Astrocyte of the hippocampus (primary cell): ENCODE results near the gene CDH13.

Experiments used
- DNase-seq: peaks from one replicate; pipeline ENCODE4 v3.0.0; 2011; ENCODE audit warnings: low read depth, low spot score

Gene CDH13

DNA sequence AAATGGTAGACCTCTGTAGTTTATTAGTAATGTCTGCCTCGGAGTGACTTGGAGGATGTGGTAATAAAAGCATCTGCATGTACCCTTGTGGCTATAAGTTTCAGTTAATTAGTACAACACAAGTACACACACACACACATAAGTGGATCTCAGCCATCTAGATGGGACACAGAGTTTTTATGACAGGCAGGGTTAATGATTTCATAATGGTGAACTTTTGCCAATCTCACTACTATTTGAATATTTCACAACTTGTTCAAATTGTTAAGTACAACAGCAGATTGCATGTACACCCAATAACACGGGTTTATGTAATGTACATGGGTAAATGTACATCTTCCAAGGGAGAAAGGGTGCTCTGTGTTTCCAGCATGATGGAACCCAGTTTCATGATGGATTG is 669.7 kb downstream of the CDH13 start:
- DNase-seq, result no peak

DNA sequence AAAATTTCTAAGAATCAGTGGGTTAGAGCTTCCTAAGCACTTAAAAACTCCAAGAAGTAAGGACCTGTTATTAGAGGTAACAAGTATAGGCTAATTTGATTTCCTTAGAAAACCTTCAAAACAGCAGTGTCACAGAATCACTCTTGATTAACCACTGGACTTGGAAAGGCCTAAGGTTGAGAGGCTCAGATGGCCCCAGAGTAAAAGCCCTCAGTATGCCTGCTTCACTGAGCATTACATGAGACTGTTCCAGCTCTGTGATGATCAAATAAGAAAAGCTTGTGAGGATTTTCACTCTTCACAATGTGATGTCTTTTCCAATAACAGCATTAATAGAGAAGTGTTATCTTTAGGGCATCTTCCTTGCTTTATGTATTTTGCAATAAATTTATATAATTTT is 671.8 kb downstream of the CDH13 start:
- no peak for DNase-seq

DNA sequence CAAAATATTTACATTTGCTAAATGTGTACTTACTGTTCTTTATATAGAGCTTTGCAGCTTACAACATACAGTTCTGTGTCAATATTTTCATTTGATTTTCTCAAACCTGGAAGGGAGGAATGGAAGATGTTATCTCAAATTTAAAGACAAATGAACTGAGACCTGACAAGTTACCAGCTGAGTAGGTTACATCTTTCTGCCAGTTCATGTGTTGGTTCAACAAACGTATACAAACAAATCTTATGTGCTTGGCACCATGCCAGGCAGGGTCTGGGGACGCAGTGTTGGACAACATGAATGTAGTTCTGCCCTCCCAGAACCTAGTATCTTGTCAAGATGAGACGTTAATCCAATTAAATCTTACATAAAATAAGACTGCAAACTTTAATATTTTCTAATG is 673.6 kb downstream of the CDH13 start:
- no peak for DNase-seq

DNA sequence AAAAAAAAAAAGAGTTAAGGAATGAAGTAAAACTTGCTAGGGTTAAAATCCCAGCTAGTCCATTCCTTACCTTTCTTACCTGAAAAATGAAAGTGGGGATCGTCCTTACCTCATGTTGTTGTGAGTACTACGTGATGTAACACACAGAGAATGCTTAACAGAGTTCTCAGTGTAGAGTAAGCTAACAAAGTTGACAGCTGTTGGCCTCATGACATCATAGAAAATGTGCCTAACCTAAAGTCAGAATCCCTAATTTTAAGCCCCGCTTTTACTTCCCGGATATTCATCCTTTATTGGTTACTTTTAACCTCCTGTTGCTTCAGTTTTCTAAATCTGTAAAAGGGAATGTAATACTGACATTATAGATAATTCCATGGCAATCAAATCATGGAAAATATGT is 675.2 kb downstream of the CDH13 start:
- DNase-seq, result no peak

DNA sequence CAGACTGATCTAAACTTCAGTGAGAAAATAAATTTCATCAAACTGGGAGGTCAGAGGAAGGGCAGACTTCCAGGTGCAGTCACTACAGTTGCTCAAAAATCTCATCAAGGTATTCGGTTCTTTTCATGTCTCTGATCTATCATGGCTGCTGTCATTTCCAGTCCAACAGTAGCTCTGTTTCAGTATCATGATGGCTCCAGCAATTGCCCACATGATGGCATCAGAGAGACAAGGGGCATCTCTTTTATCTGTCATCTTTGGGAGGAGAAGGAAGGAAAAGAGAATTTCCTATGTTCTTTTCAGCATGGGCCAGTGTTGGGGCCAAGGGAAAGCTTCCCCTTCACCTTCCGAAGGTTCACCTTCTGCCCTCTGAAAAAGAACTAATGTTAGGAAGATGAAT is 676.1 kb downstream of the CDH13 start:
- DNase-seq, result no peak

DNA sequence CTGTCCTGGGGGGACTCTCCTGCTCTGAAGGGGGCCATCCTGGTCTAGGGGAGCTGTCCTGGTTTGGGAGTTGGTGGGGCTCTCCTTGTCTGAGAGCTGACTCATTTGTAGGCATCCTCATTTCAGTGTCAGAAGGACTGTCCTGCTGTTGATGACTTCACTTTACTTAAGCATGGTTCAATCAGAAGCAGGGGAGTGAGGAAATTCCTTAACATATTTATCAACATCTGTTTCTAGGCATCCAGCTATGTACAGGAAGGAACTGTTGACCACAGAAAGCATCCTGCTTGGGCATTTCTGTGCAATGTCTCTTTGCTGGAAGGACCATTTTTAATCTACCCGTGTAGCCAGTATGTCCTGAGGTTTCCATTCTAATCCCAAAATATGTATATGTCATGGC is 678.3 kb downstream of the CDH13 start:
- peak; percentile 21 for DNase-seq

DNA sequence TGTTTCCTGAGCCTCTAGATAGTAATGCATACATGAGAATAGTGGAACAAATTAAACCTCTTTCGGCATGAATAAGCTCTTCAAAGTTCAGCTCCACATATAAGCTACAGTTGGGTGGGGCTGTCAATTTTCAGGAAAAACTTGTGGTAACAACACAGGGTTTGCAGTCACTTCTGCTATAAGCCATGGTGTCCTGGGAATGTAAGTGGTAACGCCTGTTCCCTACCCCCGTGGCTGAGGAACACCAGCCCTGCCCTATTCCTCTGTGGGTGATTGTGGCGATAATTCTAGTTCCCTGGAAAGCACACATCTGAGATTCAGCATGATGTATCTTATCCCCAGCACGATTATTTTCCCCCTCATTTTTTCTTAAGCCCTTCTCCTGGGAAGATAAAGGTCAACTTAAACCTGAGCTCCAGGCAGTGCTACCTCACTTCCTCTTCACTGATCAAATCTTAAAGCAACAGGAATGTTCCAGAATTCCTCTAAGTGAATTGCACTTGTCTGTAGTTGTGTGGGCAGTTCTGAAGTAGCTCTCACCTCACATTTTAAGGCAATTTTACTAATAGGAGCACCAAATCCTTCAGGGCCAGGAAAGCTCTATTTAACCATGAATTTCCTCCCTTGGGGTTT is 680.3 kb downstream of the CDH13 start:
- no peak for DNase-seq

DNA sequence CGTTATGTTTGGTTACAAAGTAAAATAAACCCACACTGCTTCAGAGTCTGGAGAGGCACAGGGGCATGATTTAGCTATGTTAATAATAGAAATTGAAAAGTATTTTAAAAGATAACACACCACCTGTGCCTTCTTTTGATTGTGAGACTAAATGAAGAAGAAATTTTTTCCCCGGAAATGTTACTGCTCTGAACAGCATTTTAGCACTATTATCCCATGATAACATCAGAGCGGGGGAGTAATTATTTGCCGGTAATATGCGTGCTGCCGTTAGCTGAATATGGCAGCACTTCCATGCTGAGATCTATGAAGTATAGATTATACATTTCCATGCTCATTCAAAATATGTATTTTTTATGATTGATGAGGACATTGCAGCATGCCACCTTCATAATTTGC is 680.8 kb downstream of the CDH13 start:
- no peak for DNase-seq

DNA sequence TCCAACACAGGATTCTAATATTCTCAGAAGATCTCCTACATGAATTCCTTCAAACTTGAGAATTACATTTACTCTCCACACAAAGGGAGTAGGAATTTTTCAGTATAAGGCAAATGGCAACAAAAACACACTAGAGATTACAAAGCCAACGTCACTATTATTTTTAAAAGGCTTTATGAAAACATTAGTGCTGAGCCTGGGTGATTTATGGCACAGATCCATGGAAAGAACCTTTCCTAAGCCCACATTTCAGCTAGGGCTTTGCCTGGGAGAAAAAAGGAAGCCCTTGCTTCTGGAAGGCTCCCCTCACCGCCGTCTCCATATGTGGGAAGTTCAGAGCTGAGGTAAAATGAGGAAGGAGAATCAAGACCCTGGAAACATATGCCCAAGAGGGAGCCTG is 681.6 kb downstream of the CDH13 start:
- peak; percentile 16 for DNase-seq

DNA sequence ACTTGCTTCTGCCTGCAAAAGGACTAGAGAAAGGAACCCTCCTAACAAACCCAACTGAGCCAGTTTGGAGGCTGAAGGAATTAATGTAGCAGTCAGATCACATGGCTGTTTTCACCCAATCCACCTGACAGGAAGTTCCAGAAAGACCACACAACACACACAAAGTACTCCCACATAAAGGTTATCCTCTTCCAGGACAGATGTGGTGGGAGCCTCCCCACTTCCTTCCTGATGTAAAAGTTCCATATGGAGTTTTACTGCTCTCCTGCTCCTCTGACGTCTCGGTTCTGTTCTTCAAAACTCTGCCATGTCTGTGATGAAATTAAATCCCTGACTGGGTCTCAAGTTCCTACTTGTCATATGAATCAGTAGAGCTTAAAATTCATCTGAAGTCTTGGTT is 684.0 kb downstream of the CDH13 start:
- no peak for DNase-seq

DNA sequence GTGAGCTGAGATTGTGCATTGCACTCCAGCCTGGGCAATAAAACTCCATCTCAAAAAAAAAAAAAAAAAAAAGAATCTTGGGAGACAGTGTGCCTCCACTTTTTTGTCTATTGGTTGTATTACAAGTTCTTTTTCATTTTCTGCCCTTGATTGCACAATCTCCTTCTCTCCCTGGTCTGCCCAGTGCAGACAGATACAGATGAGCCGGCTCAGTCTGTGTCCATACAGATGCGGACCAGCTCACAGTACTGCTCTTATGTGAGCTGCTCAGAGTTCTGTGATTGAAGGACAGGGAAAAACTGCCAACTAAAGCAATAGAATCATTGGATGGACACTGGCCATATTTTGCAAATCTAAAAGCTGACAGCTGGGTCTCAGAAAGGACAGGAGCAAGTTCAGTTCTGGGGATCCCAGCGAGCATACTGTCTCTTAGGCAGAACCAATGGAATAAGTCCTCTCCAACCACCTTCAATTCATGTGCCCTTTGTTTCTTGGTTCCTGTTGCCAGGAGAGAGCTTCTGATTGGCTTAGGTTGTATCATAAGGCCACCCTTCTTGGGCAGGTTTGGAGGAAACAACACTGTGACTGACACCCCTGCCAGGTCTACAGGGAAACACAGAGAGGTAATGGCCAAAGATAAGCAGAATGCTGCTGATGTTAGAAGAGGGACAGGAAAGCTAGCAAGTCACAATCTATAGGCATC is 685.4 kb downstream of the CDH13 start:
- DNase-seq, result no peak

DNA sequence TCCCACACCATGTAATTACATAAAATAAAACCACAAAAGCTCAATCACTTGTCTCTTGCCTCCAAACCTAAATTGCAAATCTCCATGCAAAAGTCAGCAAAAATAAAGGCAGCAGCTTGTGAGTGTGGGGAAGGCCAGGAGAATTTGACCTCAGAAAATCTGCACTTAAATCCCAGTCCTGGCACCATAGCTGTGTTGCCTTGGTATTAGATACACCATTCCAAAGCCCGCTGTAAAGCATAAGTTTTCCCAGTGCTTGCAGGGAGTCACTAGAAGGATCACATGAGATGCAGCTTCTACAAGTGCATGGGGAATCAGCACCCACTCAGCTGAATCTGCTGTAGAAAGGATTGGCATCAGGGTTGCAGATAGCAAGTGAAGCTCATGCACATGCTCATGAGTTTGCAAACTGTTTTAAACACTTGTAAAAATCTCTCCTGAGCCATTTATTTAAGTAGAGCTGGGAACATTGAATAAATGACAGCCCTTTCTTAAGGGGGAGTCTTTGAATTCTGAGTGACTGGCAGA is 686.0 kb downstream of the CDH13 start:
- DNase-seq, result no peak

DNA sequence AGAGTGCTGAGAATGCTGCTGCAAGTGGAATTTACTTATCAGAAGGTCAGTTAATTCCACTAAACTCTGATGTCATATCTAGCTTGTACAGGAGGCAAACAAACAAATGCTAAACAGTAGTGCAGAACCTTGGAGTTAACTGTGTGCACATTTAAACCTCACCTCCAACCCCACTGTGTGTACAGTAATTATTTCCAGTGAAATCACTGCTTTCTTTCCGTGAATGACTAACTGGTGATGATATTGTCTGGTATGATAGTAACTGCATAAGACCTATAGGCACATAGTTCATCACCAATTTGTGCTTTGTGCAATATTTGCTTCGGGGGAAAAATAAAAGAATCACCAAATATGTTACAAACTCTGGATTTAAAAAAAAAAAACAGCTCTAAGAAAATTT is 688.5 kb downstream of the CDH13 start:
- no peak for DNase-seq

DNA sequence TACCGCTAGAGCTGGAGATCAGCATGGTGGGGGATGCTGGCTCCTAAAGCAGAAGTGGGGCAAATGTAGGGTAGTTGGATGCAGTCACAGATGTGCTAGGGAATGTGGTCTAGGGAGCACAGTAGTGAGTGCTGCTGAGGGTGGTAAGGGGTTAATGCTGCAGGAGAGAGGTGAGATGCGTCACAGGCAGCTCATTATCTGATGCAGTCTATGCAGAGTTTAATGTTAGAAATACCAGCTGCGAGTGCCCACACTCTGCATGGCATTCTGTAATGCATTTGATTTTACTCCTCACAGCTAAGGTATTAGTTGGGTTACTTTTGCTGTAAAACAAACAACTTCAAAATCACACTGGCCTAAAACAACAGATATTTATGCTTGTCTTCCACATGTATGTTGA is 689.7 kb downstream of the CDH13 start:
- DNase-seq, result no peak

DNA sequence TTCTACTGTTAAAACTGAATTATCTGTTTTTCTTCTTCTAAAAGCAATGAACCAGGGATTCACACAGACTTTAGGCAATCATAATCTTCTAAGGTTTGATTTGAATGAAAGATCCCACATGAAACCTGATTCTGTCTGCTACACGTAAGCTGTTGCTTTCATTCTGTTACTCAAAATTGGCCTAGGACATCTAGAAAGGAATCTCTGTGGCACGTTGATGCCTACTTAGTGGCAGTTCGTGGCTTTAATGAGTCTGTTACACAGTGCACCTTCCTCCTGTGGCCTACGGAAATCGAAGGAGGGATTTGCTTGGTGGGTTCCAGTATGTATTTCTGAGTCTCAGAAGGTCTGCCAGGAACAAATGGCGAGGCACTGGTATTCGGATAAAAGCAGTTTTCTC is 691.6 kb downstream of the CDH13 start:
- no peak for DNase-seq

DNA sequence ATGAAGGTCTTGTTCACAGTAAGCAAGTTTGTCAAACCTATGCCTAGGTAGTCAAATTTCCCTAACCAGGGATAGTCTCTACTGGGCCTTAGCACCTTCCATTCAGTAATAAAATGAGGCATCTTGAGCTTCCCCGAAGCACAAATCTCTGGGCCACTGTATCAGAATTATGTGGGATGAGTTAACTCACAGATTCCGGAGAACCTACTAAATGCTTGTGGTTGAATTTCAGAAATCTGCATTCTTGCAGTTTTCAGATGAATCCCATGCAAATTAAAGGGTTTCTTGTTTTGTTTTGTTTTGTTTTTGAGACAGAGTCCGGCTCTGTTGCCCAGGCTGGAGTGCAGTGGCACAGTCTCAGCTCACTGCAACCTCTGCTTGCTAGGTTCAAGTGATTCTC is 702.2 kb downstream of the CDH13 start:
- peak; percentile 17 for DNase-seq

DNA sequence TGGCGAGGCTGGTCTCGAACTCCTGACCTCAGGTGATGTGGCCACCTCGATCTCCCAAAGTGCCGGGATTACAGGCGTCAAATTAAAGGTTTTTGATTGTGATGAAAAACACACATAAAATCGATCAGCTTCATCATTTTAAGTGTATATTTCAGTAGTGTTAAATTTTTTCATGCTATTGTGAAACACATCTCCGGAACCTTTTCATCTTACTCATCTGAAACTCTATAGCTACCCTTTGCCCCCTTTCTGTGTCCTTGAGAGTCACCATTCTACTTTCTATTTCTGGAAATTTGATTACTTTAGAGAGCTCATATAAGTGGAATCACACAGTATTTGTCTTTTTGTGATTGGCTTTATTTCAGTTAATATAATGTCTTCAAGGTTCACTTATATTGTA is 702.7 kb downstream of the CDH13 start:
- DNase-seq, result no peak

DNA sequence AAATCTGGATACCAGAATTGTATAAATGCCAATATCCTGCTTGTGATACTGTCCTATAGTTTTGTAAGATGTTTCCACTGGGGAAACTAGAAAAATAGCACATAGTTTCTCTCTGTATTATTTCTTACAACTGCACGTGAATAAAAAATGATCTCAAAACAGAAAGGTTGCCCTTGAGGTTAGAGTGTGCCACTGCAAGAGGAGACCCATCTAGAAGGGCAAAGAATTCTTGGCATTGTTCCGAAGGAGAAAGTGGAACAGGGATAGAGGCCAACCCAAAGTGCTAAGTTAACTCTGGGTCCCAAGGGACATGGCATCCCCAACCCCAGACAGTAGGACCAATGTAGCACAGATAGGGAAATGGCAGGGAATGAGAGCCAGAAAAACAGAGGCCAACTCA is 703.5 kb downstream of the CDH13 start:
- DNase-seq, result no peak

DNA sequence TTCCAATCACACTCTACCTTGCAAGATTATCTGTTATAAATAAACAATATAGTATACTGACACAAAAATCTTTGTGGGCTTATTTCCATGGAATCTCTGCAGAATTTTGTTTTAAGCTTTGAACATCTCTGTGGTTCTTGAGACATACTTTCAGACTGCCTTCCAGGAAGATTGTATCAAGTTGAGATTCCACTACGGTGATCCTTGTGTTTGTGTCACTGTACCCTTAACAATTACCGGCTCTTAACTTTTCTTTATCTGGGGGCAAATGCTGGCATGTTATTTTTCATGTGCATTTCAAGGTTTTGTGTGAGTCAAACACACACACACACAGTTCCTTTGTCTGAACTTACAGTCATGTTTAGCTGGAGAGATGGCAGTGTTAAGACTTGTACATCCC is 708.3 kb downstream of the CDH13 start:
- no peak for DNase-seq

DNA sequence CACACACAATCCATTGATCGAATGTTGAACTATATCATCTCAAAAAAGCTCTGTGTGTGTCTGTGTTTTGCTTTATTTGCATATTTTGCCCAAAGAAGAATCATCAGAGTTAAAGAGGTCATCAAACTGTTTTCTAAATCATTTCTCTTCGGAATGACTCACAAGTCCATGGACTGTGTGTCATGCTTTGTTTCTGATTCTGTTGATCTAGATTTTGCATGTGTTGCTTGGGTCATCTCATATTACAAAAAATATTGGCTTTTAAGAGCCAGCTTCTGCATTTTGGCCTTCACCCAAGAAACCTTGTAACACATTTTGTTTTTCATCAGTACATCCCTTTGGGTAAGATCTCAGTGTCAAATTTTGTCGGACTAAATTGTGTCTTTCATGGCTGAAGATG is 709.8 kb downstream of the CDH13 start:
- DNase-seq, result peak; percentile 39

DNA sequence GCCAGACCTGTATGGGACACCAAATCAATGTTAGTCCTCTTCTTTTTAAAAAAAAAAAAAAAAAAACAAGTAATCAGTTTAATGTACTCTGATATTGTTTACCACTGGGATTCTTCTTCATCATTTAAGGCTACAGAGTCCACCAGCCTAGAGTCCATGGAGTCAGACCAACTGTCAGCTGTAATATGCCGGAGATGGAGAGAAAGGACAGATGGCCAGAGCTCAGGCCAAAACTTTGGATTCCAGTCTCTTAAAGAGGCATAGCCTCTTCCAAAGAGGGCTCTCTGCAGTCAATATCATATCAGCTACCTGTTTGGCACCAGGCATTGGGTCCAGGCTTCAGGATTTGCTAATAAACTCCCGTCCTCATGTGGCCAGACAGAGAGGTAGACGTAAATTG is 711.4 kb downstream of the CDH13 start:
- no peak for DNase-seq

DNA sequence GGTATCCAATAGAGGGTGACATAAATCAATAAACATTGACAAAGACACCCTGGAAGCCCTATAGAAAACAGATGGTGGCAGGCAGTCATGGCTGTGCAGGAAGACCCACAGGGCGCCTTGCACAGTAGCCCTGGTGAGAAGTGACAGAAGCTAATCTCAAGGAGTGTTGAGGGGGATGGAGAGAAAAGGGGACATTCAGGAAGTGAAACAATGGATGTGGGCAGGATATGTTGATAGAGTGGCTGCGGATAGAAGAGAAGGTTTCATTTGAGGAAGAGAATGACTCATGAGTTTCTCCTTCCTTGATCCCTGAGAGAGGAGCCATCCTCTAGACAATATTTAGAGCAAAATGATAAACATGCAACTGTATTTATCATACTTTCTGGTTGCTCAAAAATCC is 712.2 kb downstream of the CDH13 start:
- DNase-seq, result no peak

DNA sequence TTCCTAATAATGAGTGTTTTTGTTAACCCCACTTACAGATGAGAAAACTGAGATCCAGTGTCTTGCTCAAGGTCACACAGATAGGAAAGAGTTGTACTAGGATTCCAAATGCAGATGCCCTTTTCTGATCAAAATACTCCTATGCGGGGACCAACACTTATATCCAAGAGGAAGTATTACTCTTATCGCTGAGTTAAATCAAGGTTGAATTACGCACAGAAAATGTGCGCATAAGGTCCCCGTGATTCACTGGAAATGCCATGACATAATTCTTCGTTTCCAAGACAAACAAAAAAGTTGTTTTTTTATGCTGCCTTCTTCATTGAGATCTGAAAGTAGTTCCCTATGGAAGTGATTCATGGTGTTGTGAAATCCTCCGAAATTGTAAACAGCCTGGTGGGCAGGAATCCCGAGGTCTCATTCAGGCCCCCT is 717.2 kb downstream of the CDH13 start:
- DNase-seq, result peak; percentile 78
